ENCODE results near the gene MCMBP.

GRCh38 chr10:119867317-119867716, 5.3 kb downstream of the MCMBP start:
- no peak for TF ChIP-seq CTCF (conservative IDR thresholded peaks at IDR 0.05; ENCODE audit: low read length)
- TF ChIP-seq EZH2phosphoT487 (IDR thresholded peaks at IDR 0.05; ENCODE audit: borderline replicate concordance, low read depth, low read length): no peak
